OCI-LY1 (cell line): ENCODE data around the gene ASB10.

ENCODE experiments used
- H2AFZ ChIP-seq: fragments of 200-600 bp; sonication (generic), shearing (Covaris generic); 2 replicates; pipeline ENCODE4 v1.6.0; 2014; ENCODE audit warnings: antibody characterized with exemption, mild to moderate bottlenecking, low read length
- H3F3A ChIP-seq: fragments of 200-600 bp; sonication (generic), shearing (Covaris generic); 2 replicates; pipeline ENCODE4 v1.6.0; 2014; ENCODE audit warnings: mild to moderate bottlenecking, antibody characterized with exemption, low read length, moderate library complexity; ENCODE audit not compliant: insufficient read depth
- H3K27ac ChIP-seq: fragments of 200-600 bp; sonication (generic); 2 replicates; pipeline ENCODE4 v1.5.1; 2014; ENCODE audit warnings: low read length, mixed run types, mild to moderate bottlenecking, low read depth; ENCODE audit not compliant: poor library complexity, severe bottlenecking
- H3K27me3 ChIP-seq: fragments of 200-600 bp; sonication (generic); 2 replicates; pipeline ENCODE4 v1.6.0; 2014; ENCODE audit warnings: antibody characterized with exemption, mild to moderate bottlenecking, low read length, moderate library complexity; ENCODE audit not compliant: insufficient read depth
- H3K36me3 ChIP-seq: fragments of 200-600 bp; sonication (generic); 2 replicates; pipeline ENCODE4 v1.6.1; 2014; ENCODE audit warnings: mild to moderate bottlenecking, antibody characterized with exemption, low read length, moderate library complexity, mixed read lengths; ENCODE audit not compliant: insufficient read depth
- H3K4me1 ChIP-seq: fragments of 200-600 bp; sonication (generic); 2 replicates; pipeline ENCODE4 v1.5.1; 2014; ENCODE audit warnings: mild to moderate bottlenecking, low read length, moderate library complexity; ENCODE audit not compliant: insufficient read depth, severe bottlenecking
- H3K4me2 ChIP-seq: fragments of 200-600 bp; sonication (generic), shearing (Covaris generic); 2 replicates; pipeline ENCODE4 v1.6.1; 2014; ENCODE audit warnings: low read length
- H3K4me3 ChIP-seq: fragments of 200-600 bp; sonication (generic); 2 replicates; pipeline ENCODE4 v1.5.1; 2014; ENCODE audit warnings: low read length, low read depth, mild to moderate bottlenecking, mixed read lengths; ENCODE audit not compliant: poor library complexity, severe bottlenecking
- H3K79me2 ChIP-seq: fragments of 200-600 bp; shearing (Covaris generic); 2 replicates; pipeline ENCODE4 v1.6.1; 2016; ENCODE audit warnings: mixed run types, low read length, mixed read lengths; ENCODE audit not compliant: insufficient read depth
- H3K9ac ChIP-seq: fragments of 200-600 bp; sonication (generic), shearing (Covaris generic); 2 replicates; pipeline ENCODE4 v1.6.1; 2014; ENCODE audit warnings: mild to moderate bottlenecking, low read length, mixed read lengths
- H3K9me2 ChIP-seq: fragments of 200-600 bp; sonication (generic), shearing (Covaris generic); 2 replicates; pipeline ENCODE4 v1.6.1; 2014; ENCODE audit warnings: low read depth, mild to moderate bottlenecking, low read length, mixed read lengths
- H3K9me3 ChIP-seq: fragments of 200-600 bp; shearing (Covaris generic); 2 replicates; pipeline ENCODE4 v1.6.1; 2014; ENCODE audit warnings: low read length, mixed read lengths
- H4K20me1 ChIP-seq: fragments of 200-600 bp; sonication (generic), shearing (Covaris generic); 2 replicates; pipeline ENCODE4 v1.6.0; 2016; ENCODE audit warnings: mild to moderate bottlenecking, low read length; ENCODE audit not compliant: insufficient read depth
- EZH2 ChIP-seq: fragments of 200-600 bp; sonication (generic), shearing (Covaris generic); IDR thresholded peaks from 2 replicates; pipeline ENCODE4 v1.8.0; 2017; ENCODE audit warnings: borderline replicate concordance, mixed run types, mild to moderate bottlenecking, antibody characterized with exemption, low read length, moderate library complexity, mixed read lengths
- TF ChIP-seq, protein P1 (sequence below): fragments of 200-600 bp; sonication (generic), shearing (Covaris generic); IDR thresholded peaks from 2 replicates; pipeline ENCODE4 v1.5.1; 2017; ENCODE audit warnings: mild to moderate bottlenecking, antibody characterized with exemption, low read length, moderate library complexity, mixed read lengths

ASB10 gene

DNA sequence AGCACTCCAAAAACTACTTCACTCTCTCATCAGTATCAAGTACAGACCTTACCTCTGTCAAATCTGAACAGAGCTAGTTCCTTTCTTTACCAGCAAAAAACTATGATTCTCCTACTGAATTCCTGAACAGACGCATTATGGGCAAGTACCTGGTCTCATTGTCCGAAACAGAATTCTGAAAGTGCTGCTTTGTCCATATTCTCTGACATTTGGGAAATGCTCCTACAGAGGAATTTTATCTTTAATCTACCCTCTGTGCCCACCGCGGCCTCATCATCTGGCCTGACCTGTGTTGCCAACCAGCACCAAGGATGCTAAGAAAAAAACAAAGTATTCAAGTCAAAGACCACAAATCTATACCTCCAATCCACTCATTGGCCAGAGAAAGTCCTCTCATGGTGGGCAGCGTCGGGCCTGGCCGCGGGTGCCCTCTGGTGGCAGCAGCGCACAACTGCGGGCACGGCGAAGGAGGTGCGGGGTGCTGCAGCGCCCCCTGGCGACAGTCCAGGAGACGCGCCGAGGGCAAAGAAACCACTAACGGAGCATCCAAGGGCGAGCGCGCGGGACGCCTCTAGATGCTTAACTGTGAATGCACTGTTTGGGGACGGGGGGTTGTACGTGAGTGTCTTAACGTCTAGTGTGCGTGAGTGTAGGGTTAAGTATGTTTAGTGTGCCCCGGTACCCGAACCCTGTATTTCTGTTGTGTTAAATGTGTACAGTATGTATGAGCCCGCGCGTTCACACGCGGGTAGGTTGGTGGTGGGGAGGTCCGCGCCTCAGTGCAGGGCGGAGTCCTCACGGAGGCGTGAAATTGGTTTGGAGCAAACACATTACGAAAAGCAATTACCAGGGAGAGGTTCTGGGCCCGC, 14.5 kb downstream of the ASB10 start:
- H3K4me3 ChIP-seq = no peak overlapping the region
- no peak overlapping the region for H2AFZ ChIP-seq
- no peak overlapping the region for H3K9ac ChIP-seq
- H3K79me2 ChIP-seq = no peaks in the 10 kb centered on the region
- peaks cover 9% of the 10 kb centered on the region for H3K27me3 ChIP-seq
- H3K36me3 ChIP-seq = no peaks in the 10 kb centered on the region
- H3K9me2 ChIP-seq = no peaks in the 10 kb centered on the region
- no peak for TF ChIP-seq EZH2
- TF ChIP-seq, protein P1, sequence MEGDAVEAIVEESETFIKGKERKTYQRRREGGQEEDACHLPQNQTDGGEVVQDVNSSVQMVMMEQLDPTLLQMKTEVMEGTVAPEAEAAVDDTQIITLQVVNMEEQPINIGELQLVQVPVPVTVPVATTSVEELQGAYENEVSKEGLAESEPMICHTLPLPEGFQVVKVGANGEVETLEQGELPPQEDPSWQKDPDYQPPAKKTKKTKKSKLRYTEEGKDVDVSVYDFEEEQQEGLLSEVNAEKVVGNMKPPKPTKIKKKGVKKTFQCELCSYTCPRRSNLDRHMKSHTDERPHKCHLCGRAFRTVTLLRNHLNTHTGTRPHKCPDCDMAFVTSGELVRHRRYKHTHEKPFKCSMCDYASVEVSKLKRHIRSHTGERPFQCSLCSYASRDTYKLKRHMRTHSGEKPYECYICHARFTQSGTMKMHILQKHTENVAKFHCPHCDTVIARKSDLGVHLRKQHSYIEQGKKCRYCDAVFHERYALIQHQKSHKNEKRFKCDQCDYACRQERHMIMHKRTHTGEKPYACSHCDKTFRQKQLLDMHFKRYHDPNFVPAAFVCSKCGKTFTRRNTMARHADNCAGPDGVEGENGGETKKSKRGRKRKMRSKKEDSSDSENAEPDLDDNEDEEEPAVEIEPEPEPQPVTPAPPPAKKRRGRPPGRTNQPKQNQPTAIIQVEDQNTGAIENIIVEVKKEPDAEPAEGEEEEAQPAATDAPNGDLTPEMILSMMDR = peak; percentile 100
- no peaks in the 10 kb centered on the region for H4K20me1 ChIP-seq
- H3F3A ChIP-seq = no peaks in the 10 kb centered on the region
- H3K4me1 ChIP-seq = no peaks in the 10 kb centered on the region
- no peaks in the 10 kb centered on the region for H3K9me3 ChIP-seq
- H3K4me2 ChIP-seq = no peak overlapping the region
- H3K27ac ChIP-seq = no peak overlapping the region

DNA sequence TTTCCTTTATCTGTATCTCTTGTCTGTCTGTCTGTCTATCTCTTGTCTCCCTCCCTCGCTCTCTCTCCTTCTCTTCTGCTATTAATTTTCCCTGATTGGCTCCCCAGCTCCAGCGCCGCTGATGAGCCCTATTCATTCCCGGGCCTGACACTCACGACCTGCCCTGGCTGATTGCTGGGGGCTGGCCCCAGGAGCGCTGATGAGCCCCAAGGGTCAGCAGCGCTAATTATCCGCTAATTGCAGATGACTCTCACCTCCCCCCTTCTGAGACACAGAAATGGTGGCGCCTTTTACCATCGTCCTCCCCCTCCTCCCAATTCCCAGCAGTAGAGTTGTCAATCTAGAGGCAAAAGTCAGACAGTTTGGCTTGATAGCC, 18.3 kb downstream of the ASB10 start:
- Histone ChIP-seq H3K9me2 (no peaks in the 10 kb centered on the region), H3K27me3 (peaks cover 9% of the 10 kb centered on the region), H3K4me1 (no peaks in the 10 kb centered on the region), H4K20me1 (no peaks in the 10 kb centered on the region), H3K9ac (no peak overlapping the region), H2AFZ (no peak overlapping the region), H3K79me2 (no peaks in the 10 kb centered on the region), H3K27ac (no peak overlapping the region), H3F3A (no peaks in the 10 kb centered on the region), H3K4me2 (no peak overlapping the region), H3K36me3 (no peaks in the 10 kb centered on the region), H3K4me3 (no peak overlapping the region), H3K9me3 (no peaks in the 10 kb centered on the region)
- no peak for TF ChIP-seq EZH2
- TF ChIP-seq, protein P1 = no peak

DNA sequence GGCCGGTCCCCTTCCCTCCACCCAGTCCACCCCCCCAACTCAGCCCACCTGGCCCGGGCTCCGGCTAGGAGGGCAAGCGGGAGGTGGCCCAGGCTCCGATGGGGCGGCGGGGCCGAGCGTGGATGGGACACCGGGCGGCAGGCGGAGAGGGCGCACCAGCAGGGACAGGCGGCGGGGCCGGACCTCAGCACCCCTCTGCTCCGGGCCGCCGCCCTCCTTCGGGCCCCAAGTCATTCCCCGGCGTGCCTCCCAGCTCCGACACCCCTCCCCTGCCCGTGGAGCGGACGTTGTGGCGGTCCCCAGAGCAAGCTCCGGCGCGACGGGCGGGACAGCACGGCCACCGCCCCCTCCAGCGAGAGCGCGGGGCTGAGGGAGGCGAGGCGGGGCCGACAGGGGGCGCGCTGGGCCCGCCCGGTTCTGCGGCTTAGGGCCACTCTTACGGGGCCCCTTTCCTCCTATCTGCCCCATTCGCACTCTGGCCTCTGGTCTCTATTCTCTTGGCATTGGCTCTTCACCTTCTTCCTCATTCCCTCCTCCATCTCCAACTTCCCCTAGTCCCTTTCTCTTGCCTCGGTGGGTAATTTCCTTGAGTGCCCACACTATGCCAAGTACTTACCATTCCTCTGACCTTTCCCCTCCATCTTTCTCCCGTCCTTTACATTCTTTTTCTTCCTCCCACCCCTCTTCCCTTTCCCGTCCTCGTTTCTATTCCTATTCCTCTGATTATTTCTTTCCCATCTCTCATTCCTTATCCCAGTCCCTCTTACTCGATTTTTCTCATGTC, 18.9 kb downstream of the ASB10 start:
- Histone ChIP-seq H3K27me3 (peaks cover 9% of the 10 kb centered on the region), H3K27ac (no peak overlapping the region), H4K20me1 (no peaks in the 10 kb centered on the region), H3F3A (no peaks in the 10 kb centered on the region), H3K36me3 (no peaks in the 10 kb centered on the region), H3K4me1 (no peaks in the 10 kb centered on the region), H3K4me3 (peak overlapping the region; percentile 30), H3K9me2 (no peaks in the 10 kb centered on the region), H3K4me2 (peak overlapping the region; percentile 13; the same call in 1 of the 2 replicates), H2AFZ (no peak overlapping the region), H3K9ac (no peak overlapping the region), H3K9me3 (no peaks in the 10 kb centered on the region), H3K79me2 (no peaks in the 10 kb centered on the region)
- TF ChIP-seq, protein P1 = peak; percentile 85
- no peak for TF ChIP-seq EZH2
